ENCODE data around the gene SATB2.

Gene SATB2

DNA sequence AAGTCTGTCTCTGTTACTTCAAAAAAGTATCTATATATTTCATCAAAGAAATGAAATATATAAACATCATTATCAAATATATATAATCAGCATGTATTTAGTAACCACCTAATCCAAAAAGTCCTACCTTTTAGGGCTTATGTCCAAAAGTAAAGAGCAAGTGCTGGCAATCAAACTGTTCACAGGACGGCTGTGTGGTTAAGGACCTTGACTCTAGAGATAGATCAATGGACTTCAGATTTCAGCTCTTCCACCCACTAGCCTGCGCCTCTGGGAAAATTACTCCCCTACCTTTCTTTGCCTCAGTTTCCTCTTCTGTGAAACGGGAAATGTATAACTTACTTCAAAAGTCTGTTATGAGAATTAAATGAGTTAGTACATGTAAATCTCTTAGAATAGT, 29.4 kb downstream of the SATB2 start:
- Histone ChIP-seq H3K36me3 (no peaks in the 10 kb centered on the region), H3K9me3 (no peaks in the 10 kb centered on the region), H3K27me3 (no peaks in the 10 kb centered on the region), H3K4me1 (no peaks in the 10 kb centered on the region), H3K4me3 (ENCODE audit: low read depth, low read length) (no peak overlapping the region)
- no peak for DNase-seq
- TF ChIP-seq, protein P1, sequence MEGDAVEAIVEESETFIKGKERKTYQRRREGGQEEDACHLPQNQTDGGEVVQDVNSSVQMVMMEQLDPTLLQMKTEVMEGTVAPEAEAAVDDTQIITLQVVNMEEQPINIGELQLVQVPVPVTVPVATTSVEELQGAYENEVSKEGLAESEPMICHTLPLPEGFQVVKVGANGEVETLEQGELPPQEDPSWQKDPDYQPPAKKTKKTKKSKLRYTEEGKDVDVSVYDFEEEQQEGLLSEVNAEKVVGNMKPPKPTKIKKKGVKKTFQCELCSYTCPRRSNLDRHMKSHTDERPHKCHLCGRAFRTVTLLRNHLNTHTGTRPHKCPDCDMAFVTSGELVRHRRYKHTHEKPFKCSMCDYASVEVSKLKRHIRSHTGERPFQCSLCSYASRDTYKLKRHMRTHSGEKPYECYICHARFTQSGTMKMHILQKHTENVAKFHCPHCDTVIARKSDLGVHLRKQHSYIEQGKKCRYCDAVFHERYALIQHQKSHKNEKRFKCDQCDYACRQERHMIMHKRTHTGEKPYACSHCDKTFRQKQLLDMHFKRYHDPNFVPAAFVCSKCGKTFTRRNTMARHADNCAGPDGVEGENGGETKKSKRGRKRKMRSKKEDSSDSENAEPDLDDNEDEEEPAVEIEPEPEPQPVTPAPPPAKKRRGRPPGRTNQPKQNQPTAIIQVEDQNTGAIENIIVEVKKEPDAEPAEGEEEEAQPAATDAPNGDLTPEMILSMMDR (IDR thresholded peaks at IDR 0.05; ENCODE audit: low read depth, low read length): no peak

DNA sequence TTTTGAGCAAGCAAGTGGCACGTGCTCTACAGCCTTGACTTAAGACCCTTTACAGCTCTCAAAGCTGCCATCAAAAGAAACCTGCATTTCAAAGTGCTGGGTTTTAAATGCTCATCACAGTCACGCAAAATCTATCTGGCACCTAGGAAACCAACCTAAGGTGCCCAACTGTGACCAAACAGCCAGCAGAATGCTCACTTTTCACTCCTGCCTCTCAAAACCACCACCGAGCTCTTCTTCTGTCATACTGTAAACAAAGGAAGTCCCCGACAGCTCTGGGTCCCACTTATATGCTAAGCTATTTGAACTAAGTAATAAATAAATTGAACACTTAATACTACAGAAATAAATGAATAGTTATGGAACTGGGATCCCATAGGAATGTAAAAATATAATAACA, 33.6 kb downstream of the SATB2 start:
- TF ChIP-seq, protein P1 (IDR thresholded peaks at IDR 0.05; ENCODE audit: low read depth, low read length): no peak
- Histone ChIP-seq H3K4me3 (ENCODE audit: low read depth, low read length) (no peak overlapping the region), H3K9me3 (no peaks in the 10 kb centered on the region), H3K36me3 (no peaks in the 10 kb centered on the region), H3K4me1 (no peaks in the 10 kb centered on the region), H3K27me3 (no peaks in the 10 kb centered on the region)
- DNase-seq: no peak

DNA sequence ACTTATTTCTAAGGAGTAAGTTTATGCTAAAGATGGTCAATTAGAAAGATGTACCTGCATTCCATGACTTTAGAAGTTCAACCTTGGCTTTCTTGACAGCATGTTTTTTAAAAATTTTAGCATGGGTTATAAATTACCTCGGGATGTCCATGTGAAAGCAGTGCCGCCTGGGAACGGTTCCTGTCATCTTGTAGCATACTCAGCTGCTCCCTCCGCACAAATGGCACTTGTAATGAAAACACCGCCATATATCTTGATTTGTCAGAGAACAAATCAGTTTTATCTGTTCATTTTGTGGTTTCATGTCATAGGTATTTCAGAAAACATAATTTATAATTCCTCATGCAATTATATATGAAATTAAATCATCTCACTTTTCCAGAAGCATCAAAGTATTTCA, 38.3 kb downstream of the SATB2 start:
- no peaks in the 10 kb centered on the region for H3K36me3 ChIP-seq
- H3K9me3 ChIP-seq: no peaks in the 10 kb centered on the region
- H3K27me3 ChIP-seq: no peaks in the 10 kb centered on the region
- TF ChIP-seq, protein P1 (IDR thresholded peaks at IDR 0.05; ENCODE audit: low read depth, low read length): no peak
- no peak for DNase-seq
- H3K4me1 ChIP-seq: no peaks in the 10 kb centered on the region; the same call in 1 of the 2 replicates
- H3K4me3 ChIP-seq (ENCODE audit: low read depth, low read length): no peak overlapping the region

DNA sequence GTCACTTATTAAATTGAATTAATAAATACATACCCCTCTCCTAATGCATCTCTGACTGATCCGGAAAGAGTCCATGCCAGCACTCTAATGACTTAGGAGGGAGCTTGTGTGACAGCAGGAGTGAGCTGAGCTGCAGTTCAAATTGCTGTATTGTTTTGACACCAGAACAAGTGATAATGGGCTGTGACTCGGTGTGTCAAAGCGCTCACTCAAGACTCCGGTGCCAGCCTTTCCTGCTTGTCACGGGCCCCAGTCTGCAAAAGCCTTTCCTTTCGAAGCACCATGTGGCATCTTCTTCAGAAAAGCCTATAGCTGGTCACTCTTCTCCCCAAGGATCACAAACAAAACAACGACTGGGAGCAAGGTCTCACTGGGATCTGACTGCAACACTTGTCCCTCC, 43.3 kb downstream of the SATB2 start:
- H3K36me3 ChIP-seq: no peaks in the 10 kb centered on the region
- no peaks in the 10 kb centered on the region for H3K27me3 ChIP-seq
- no peaks in the 10 kb centered on the region for H3K9me3 ChIP-seq
- H3K4me3 ChIP-seq (ENCODE audit: low read depth, low read length): no peak overlapping the region
- no peaks in the 10 kb centered on the region; the same call in 1 of the 2 replicates for H3K4me1 ChIP-seq
- TF ChIP-seq, protein P1 (IDR thresholded peaks at IDR 0.05; ENCODE audit: low read depth, low read length): no peak
- DNase-seq: no peak

DNA sequence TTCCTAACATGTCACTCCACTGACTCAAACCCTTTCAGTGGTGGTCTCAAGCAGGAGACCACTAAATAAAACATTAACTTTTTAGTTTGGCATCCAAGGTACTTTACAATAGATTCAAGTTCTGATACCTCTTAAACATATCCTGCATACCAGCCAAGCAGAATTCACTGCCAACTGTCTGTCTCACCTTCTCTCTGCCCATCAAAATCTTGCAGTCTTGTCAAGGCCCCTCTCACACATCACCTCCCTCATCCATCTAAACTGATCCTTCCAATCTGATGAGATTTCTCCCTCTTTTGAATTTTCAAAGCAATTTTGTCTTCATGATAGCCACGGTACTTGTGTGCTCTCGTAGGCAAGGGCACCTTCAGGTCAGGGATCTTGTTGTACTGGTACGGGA, 43.7 kb downstream of the SATB2 start:
- H3K36me3 ChIP-seq: no peaks in the 10 kb centered on the region
- no peaks in the 10 kb centered on the region for H3K27me3 ChIP-seq
- no peak overlapping the region for H3K4me3 ChIP-seq (ENCODE audit: low read depth, low read length)
- H3K4me1 ChIP-seq: no peaks in the 10 kb centered on the region; the same call in 1 of the 2 replicates
- no peak for DNase-seq
- TF ChIP-seq, protein P1 (IDR thresholded peaks at IDR 0.05; ENCODE audit: low read depth, low read length): no peak
- H3K9me3 ChIP-seq: no peaks in the 10 kb centered on the region

DNA sequence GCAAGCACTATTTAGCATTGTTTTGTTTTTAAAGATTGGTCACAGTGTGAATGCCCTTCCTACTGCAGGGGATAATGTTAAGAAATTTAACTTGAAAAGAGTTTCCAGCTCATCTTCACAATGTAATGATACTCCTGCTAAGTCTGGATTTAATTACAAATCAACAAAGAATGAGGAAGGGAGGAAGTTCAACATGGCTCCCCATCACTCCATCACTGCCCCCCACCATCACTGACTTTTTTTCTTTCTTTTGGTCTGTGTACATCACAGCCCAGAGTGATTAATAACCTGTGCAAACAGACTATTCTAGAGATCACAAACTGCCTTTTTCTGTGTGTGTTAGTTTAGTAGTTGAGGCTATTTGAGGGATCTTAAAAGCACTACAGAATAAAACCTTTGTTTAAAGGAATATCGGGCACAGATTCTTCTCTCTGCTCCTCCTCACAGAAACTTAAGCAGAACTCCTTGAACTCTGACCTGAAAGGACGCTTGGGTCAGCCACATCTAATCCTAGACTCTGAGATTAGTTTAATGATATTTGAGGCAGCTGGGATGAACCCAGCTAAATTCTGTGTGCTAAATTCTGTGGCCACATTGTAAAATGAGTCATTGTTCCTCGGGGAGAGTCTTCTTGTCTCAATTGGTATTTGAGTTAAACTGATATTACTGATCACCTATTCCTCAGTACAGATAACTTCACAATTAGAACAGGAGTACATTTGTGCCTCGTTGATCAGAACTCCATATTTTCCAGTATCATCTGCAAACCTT, 47.8 kb downstream of the SATB2 start:
- no peaks in the 10 kb centered on the region for H3K36me3 ChIP-seq
- TF ChIP-seq, protein P1 (IDR thresholded peaks at IDR 0.05; ENCODE audit: low read depth, low read length): no peak
- no peaks in the 10 kb centered on the region for H3K9me3 ChIP-seq
- H3K27me3 ChIP-seq: no peaks in the 10 kb centered on the region
- no peaks in the 10 kb centered on the region; the same call in 1 of the 2 replicates for H3K4me1 ChIP-seq
- no peak for DNase-seq
- no peak overlapping the region for H3K4me3 ChIP-seq (ENCODE audit: low read depth, low read length)
